Common myeloid progenitor, CD34-positive (primary cell): ENCODE measurements around the gene FIP1L1.

Experiments used
- CTCF ChIA-PET: fragments of 350-600 bp; sonication (Branson Sonifier 250); formaldehyde crosslinking; loops from one replicate; lab custom pipeline; 2021; ENCODE audit warnings: antibody characterized with exemption; lab: Charles Lee
- POLR2A ChIA-PET: fragments of 350-600 bp; sonication (Branson Sonifier 250); formaldehyde crosslinking; loops from one replicate; lab custom pipeline; 2021; ENCODE audit warnings: antibody characterized with exemption; lab: Charles Lee
- DNase-seq, 3 donors: peaks; one replicate each; pipeline versions ENCODE4 v3.0.0 to v3.0.0-alpha.2; 2013
- H3K27ac ChIP-seq, 2 experiments: 1 replicate in 1 of 2; 2 replicates in 1 of 2; pipeline ENCODE4 v1.7.0; 2013; ENCODE audit warnings: inconsistent platforms in 2 of 2, low read length in 2 of 2, mild to moderate bottlenecking in 2 of 2, low read depth in 1 of 2, moderate library complexity in 1 of 2; ENCODE audit not compliant: severe bottlenecking in 2 of 2, insufficient read depth in 1 of 2, poor library complexity in 1 of 2
- H3K27me3 ChIP-seq, 5 experiments: replicated peaks in 2 of 5; 1 replicate in 3 of 5; 2 replicates in 2 of 5; pipeline versions ENCODE4 v1.6.1 to v1.7.0; 2013; ENCODE audit warnings: low read length in 4 of 5, mild to moderate bottlenecking in 2 of 5, moderate library complexity in 2 of 5, inconsistent platforms in 1 of 5; ENCODE audit not compliant: insufficient read depth in 5 of 5, control insufficient read depth in 4 of 5
- H3K36me3 ChIP-seq, 4 experiments: 1 replicate in 2 of 4; 2 replicates in 2 of 4; pipeline versions ENCODE4 v1.6.1 to v1.7.0; 2013; ENCODE audit warnings: low read length in 3 of 4, control low read depth in 1 of 4, mild to moderate bottlenecking in 1 of 4; ENCODE audit not compliant: control insufficient read depth in 4 of 4, insufficient read depth in 4 of 4
- H3K4me1 ChIP-seq, 4 experiments: 1 replicate in 3 of 4; 2 replicates in 1 of 4; pipeline versions ENCODE4 v1.6.1 to v1.7.1; 2013; ENCODE audit warnings: low read length in 3 of 4, mild to moderate bottlenecking in 3 of 4, control low read depth in 1 of 4, inconsistent platforms in 1 of 4, moderate library complexity in 1 of 4; ENCODE audit not compliant: control insufficient read depth in 4 of 4, insufficient read depth in 4 of 4; ENCODE audit errors: control extremely low read depth in 1 of 4
- H3K4me3 ChIP-seq, 7 experiments: 1 replicate in 4 of 7; 2 replicates in 3 of 7; pipeline versions ENCODE4 v1.5.1 to v1.7.0; 2013; ENCODE audit warnings: mild to moderate bottlenecking in 7 of 7, low read length in 6 of 7, moderate library complexity in 6 of 7, inconsistent platforms in 2 of 7, low read depth in 2 of 7, control low read depth in 1 of 7; ENCODE audit not compliant: insufficient read depth in 4 of 7, control insufficient read depth in 1 of 7; ENCODE audit errors: extremely low read depth in 1 of 7
- H3K9me3 ChIP-seq, 5 experiments: 1 replicate in 4 of 5; 2 replicates in 1 of 5; pipeline versions ENCODE4 v1.6.1 to v1.7.1; 2013; ENCODE audit warnings: low read length in 4 of 5, mild to moderate bottlenecking in 2 of 5, inconsistent platforms in 1 of 5, low read depth in 1 of 5, moderate library complexity in 1 of 5; ENCODE audit not compliant: control insufficient read depth in 4 of 5, insufficient read depth in 2 of 5; ENCODE audit errors: control extremely low read depth in 1 of 5
- WGBS: methylation state at CpG from one replicate; pipeline ENCODE4 v1.1.5; 2013; ENCODE audit not compliant: insufficient coverage; 5-methylcytosine and 5-hydroxymethylcytosine counted together

Gene FIP1L1

GRCh38 chr4:53478671-53479456 is 101.4 kb downstream of the FIP1L1 start:
- Histone ChIP-seq H3K4me3 (no peak overlapping the region), H3K36me3 (no peaks in the 10 kb centered on the region), H3K4me1 (peaks cover 0 to 2% (median 0%) of the 10 kb centered on the region in 4 experiments), H3K9me3 (no peaks in the 10 kb centered on the region), H3K27ac (no peak overlapping the region), H3K27me3 (no peaks in the 10 kb centered on the region)
- CTCF ChIA-PET, result interaction anchor here (1.2 to 1.7 kb wide), 3 partner anchors 9 to 756 kb away, joined by 3 to 4 read pairs (median 4); no protein-coding TSS in a partner anchor
- POLR2A ChIA-PET, result no interaction called here
- WGBS, result no CpG with 5 or more reads among the region's 4 CpGs
- peak; percentile 2 to 40 (median 31) for DNase-seq

GRCh38 chr4:53479736-53480525 is 102.5 kb downstream of the FIP1L1 start:
- ChIA-PET CTCF (interaction anchor here (0.6 to 1.7 kb wide), 2 partner anchors 10 to 60 kb away, joined by 3 to 4 read pairs; no protein-coding TSS in a partner anchor), POLR2A (no interaction called here)
- H3K9me3 ChIP-seq, result no peaks in the 10 kb centered on the region
- no peaks in the 10 kb centered on the region for H3K27me3 ChIP-seq
- WGBS, result 86% methylated on average over 4 of the region's 5 CpGs
- peaks cover 0 to 2% (median 0%) of the 10 kb centered on the region in 4 experiments for H3K4me1 ChIP-seq
- H3K27ac ChIP-seq, result no peak overlapping the region
- DNase-seq, result no peak
- H3K4me3 ChIP-seq, result no peak overlapping the region
- H3K36me3 ChIP-seq, result no peaks in the 10 kb centered on the region

- Histone ChIP-seq H3K36me3 (no peaks in the 10 kb centered on the region), H3K4me3 (no peak overlapping the region), H3K27me3 (no peaks in the 10 kb centered on the region), H3K9me3 (no peaks in the 10 kb centered on the region), H3K27ac (no peak overlapping the region), H3K4me1 (peaks cover 0 to 2% (median 0%) of the 10 kb centered on the region in 4 experiments)
- ChIA-PET CTCF (interaction anchor here (1.7 kb wide), 1 partner anchor 9 kb away, joined by 4 read pairs; no protein-coding TSS in a partner anchor), POLR2A (no interaction called here)
- DNase-seq, result no peak
- 100% methylated on average over 2 of the region's 2 CpGs for WGBS
Measured at GRCh38 chr4:53480909-53481308, 103.5 kb downstream of the FIP1L1 start.

GRCh38 chr4:53481586-53481985 is 104.1 kb downstream of the FIP1L1 start:
- POLR2A ChIA-PET, result no interaction called here
- Histone ChIP-seq H3K27me3 (no peaks in the 10 kb centered on the region), H3K9me3 (no peaks in the 10 kb centered on the region), H3K27ac (no peak overlapping the region), H3K36me3 (no peaks in the 10 kb centered on the region), H3K4me1 (peaks cover 0 to 2% (median 0%) of the 10 kb centered on the region in 4 experiments), H3K4me3 (no peak overlapping the region)
- CTCF ChIA-PET, result no interaction called here
- no peak for DNase-seq
- WGBS, result 98% methylated on average over 7 of the region's 8 CpGs

GRCh38 chr4:53483250-53483649 is 105.8 kb downstream of the FIP1L1 start:
- Histone ChIP-seq H3K27ac (no peak overlapping the region), H3K4me1 (peaks cover 0 to 2% (median 0%) of the 10 kb centered on the region in 4 experiments), H3K27me3 (no peaks in the 10 kb centered on the region), H3K9me3 (no peaks in the 10 kb centered on the region), H3K36me3 (no peaks in the 10 kb centered on the region), H3K4me3 (no peak overlapping the region)
- WGBS, result 100% methylated on average over 1 of the region's 1 CpG
- no peak for DNase-seq
- CTCF ChIA-PET, result no interaction called here
- POLR2A ChIA-PET, result no interaction called here

GRCh38 chr4:53484911-53485657 is 107.6 kb downstream of the FIP1L1 start:
- WGBS, result 100% methylated on average over 2 of the region's 5 CpGs
- Histone ChIP-seq H3K4me1 (no peaks in the 10 kb centered on the region), H3K27ac (no peak overlapping the region), H3K27me3 (no peaks in the 10 kb centered on the region), H3K36me3 (no peaks in the 10 kb centered on the region), H3K4me3 (no peak overlapping the region), H3K9me3 (no peaks in the 10 kb centered on the region)
- no peak for DNase-seq
- CTCF ChIA-PET, result interaction anchor here (1.0 to 1.2 kb wide), 2 partner anchors 10 to 749 kb away, joined by 4 read pairs; no protein-coding TSS in a partner anchor
- POLR2A ChIA-PET, result no interaction called here
